ENCODE data around the gene ANO9. TPM values are rescaled to one million over a fixed set of nuclear protein-coding genes. Genes with fewer than 3 reads are reported as not detected.

ANO9 gene
- total and polyA plus RNA-seq, 4 donors = 0.20 to 0.75 (median 0.40) TPM

- 95% methylated on average over 24 of the region's 24 CpGs for WGBS
- peaks cover 0 to 3% (median 0%) of the 10 kb centered on the region in 4 donors for H3K27me3 ChIP-seq (ENCODE audit: control insufficient read depth in 4 of 4, insufficient read depth in 4 of 4, low read length in 3 of 4)
- no peaks in the 10 kb centered on the region for H3K9me3 ChIP-seq (ENCODE audit: control insufficient read depth in 4 of 4, low read length in 3 of 4)
- no peaks in the 10 kb centered on the region for H3K4me1 ChIP-seq (ENCODE audit: control insufficient read depth in 4 of 4, insufficient read depth in 4 of 4, low read length in 3 of 4)
- TF ChIP-seq EGR1 (IDR thresholded peaks at IDR 0.05; ENCODE audit: low read depth in 2 of 2) (no peak), RAD21 (IDR thresholded peaks at IDR 0.05) (no peak), TAF1 (conservative IDR thresholded peaks at IDR 0.05) (no peak)
- TF ChIP-seq, protein P1, sequence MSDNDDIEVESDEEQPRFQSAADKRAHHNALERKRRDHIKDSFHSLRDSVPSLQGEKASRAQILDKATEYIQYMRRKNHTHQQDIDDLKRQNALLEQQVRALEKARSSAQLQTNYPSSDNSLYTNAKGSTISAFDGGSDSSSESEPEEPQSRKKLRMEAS (IDR thresholded peaks at IDR 0.05) = no peak
- H3K4me3 ChIP-seq (ENCODE audit: low read depth in 1 of 3, low read length in 3 of 3) = no peak overlapping the region
- H3K9ac ChIP-seq (ENCODE audit: low read depth in 1 of 2, low read length in 2 of 2) = no peak overlapping the region
- no peak overlapping the region for H3K27ac ChIP-seq (ENCODE audit: low read depth in 1 of 2, low read length in 2 of 2)
- H3K36me3 ChIP-seq (ENCODE audit: control insufficient read depth in 4 of 4, insufficient read depth in 3 of 4, low read depth in 1 of 4, low read length in 3 of 4) = no peaks in the 10 kb centered on the region
- DNase-seq (ENCODE audit: low spot score) = no peak
Observed at GRCh38 chr11:428295-428694, 13.5 kb downstream of the ANO9 start.

- Histone ChIP-seq H3K9me3 (ENCODE audit: control insufficient read depth in 4 of 4, low read length in 3 of 4) (no peaks in the 10 kb centered on the region), H3K4me3 (ENCODE audit: low read depth in 1 of 3, low read length in 3 of 3) (no peak overlapping the region), H3K27me3 (ENCODE audit: control insufficient read depth in 4 of 4, insufficient read depth in 4 of 4, low read length in 3 of 4) (peaks cover 0 to 3% (median 0%) of the 10 kb centered on the region in 4 donors), H3K36me3 (ENCODE audit: control insufficient read depth in 4 of 4, insufficient read depth in 3 of 4, low read depth in 1 of 4, low read length in 3 of 4) (no peaks in the 10 kb centered on the region), H3K4me1 (ENCODE audit: control insufficient read depth in 4 of 4, insufficient read depth in 4 of 4, low read length in 3 of 4) (no peaks in the 10 kb centered on the region), H3K27ac (ENCODE audit: low read depth in 1 of 2, low read length in 2 of 2) (no peak overlapping the region), H3K9ac (ENCODE audit: low read depth in 1 of 2, low read length in 2 of 2) (no peak overlapping the region)
- WGBS = 89% methylated on average over 8 of the region's 8 CpGs
- TF ChIP-seq JUND (IDR thresholded peaks at IDR 0.05) (no peak), NR2F2 (IDR thresholded peaks at IDR 0.05) (no peak), TAF1 (conservative IDR thresholded peaks at IDR 0.05) (no peak), YY1 (IDR thresholded peaks at IDR 0.05) (no peak), EGR1 (IDR thresholded peaks at IDR 0.05; ENCODE audit: low read depth in 2 of 2) (no peak), FOXA2 (IDR thresholded peaks at IDR 0.05) (no peak), ATF3 (IDR thresholded peaks at IDR 0.05) (no peak), CTCF (IDR thresholded peaks at IDR 0.05; ENCODE audit: low read depth, low read length, missing input control) (no peak), RXRA (IDR thresholded peaks at IDR 0.05) (no peak), ZBTB33 (IDR thresholded peaks at IDR 0.05) (no peak), FOXA1 (IDR thresholded peaks at IDR 0.05) (no peak), RAD21 (IDR thresholded peaks at IDR 0.05) (no peak), HNF4A (conservative IDR thresholded peaks at IDR 0.05) (no peak), GABPA (IDR thresholded peaks at IDR 0.05 in 1 of 2, conservative IDR thresholded peaks at IDR 0.05 in 1 of 2) (no peak)
- no peak for DNase-seq (ENCODE audit: low spot score)
Observed at GRCh38 chr11:426851-427250, 15.0 kb downstream of the ANO9 start.

GRCh38 chr11:425301-425700 is 16.5 kb downstream of the ANO9 start:
- peaks cover 0 to 1% (median 0%) of the 10 kb centered on the region in 4 donors for H3K4me1 ChIP-seq (ENCODE audit: control insufficient read depth in 4 of 4, insufficient read depth in 4 of 4, low read length in 3 of 4)
- H3K36me3 ChIP-seq (ENCODE audit: control insufficient read depth in 4 of 4, insufficient read depth in 3 of 4, low read depth in 1 of 4, low read length in 3 of 4) = no peaks in the 10 kb centered on the region
- peaks cover 0 to 3% (median 0%) of the 10 kb centered on the region in 4 donors for H3K27me3 ChIP-seq (ENCODE audit: control insufficient read depth in 4 of 4, insufficient read depth in 4 of 4, low read length in 3 of 4)
- no peak overlapping the region for H3K27ac ChIP-seq (ENCODE audit: low read depth in 1 of 2, low read length in 2 of 2)
- no peaks in the 10 kb centered on the region for H3K9me3 ChIP-seq (ENCODE audit: control insufficient read depth in 4 of 4, low read length in 3 of 4)
- no peak overlapping the region for H3K4me3 ChIP-seq (ENCODE audit: low read depth in 1 of 3, low read length in 3 of 3)
- DNase-seq (ENCODE audit: low spot score) = no peak
- no peak overlapping the region for H3K9ac ChIP-seq (ENCODE audit: low read depth in 1 of 2, low read length in 2 of 2)
- WGBS = 70% methylated on average over 4 of the region's 4 CpGs
- TF ChIP-seq SP1 (IDR thresholded peaks at IDR 0.05) (no peak), ATF3 (IDR thresholded peaks at IDR 0.05) (no peak), HNF4A (conservative IDR thresholded peaks at IDR 0.05) (no peak), JUND (IDR thresholded peaks at IDR 0.05) (no peak), FOXA2 (IDR thresholded peaks at IDR 0.05) (no peak), NR2F2 (IDR thresholded peaks at IDR 0.05) (no peak), RAD21 (IDR thresholded peaks at IDR 0.05) (no peak), ZBTB33 (IDR thresholded peaks at IDR 0.05) (no peak), RXRA (IDR thresholded peaks at IDR 0.05) (no peak), YY1 (IDR thresholded peaks at IDR 0.05) (no peak), HNF4G (IDR thresholded peaks at IDR 0.05) (no peak)
- TF ChIP-seq, protein P2, sequence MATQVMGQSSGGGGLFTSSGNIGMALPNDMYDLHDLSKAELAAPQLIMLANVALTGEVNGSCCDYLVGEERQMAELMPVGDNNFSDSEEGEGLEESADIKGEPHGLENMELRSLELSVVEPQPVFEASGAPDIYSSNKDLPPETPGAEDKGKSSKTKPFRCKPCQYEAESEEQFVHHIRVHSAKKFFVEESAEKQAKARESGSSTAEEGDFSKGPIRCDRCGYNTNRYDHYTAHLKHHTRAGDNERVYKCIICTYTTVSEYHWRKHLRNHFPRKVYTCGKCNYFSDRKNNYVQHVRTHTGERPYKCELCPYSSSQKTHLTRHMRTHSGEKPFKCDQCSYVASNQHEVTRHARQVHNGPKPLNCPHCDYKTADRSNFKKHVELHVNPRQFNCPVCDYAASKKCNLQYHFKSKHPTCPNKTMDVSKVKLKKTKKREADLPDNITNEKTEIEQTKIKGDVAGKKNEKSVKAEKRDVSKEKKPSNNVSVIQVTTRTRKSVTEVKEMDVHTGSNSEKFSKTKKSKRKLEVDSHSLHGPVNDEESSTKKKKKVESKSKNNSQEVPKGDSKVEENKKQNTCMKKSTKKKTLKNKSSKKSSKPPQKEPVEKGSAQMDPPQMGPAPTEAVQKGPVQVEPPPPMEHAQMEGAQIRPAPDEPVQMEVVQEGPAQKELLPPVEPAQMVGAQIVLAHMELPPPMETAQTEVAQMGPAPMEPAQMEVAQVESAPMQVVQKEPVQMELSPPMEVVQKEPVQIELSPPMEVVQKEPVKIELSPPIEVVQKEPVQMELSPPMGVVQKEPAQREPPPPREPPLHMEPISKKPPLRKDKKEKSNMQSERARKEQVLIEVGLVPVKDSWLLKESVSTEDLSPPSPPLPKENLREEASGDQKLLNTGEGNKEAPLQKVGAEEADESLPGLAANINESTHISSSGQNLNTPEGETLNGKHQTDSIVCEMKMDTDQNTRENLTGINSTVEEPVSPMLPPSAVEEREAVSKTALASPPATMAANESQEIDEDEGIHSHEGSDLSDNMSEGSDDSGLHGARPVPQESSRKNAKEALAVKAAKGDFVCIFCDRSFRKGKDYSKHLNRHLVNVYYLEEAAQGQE (IDR thresholded peaks at IDR 0.05) = no peak

Data from liver (tissue), 9 donors.